Effector memory CD8-positive, alpha-beta T cell (primary cell): ENCODE measurements around the gene DGKD.

ENCODE experiments used
- ATAC-seq: fragments of 150-1000 bp; cut with Tn5 transposase; replicated peaks from 2 replicates; pipeline ENCODE4 v1.10.0; 2021; ENCODE audit warnings: mild to moderate bottlenecking, moderate library complexity
- DNase-seq, 3 experiments: peaks; one replicate each; pipeline ENCODE4 v3.0.0; 2021
- H3K27ac Mint-ChIP-seq, 2 donors: one replicate each; pipeline ENCODE4 v1.8.0; 2022; ENCODE audit warnings: mild to moderate bottlenecking in 2 of 2, mixed read lengths in 2 of 2, moderate library complexity in 2 of 2
- H3K27me3 Mint-ChIP-seq, 2 donors: one replicate each; pipeline ENCODE4 v1.8.0; 2022; ENCODE audit warnings: mixed read lengths in 2 of 2
- H3K36me3 Mint-ChIP-seq: one replicate; pipeline ENCODE4 v1.8.0; 2022; ENCODE audit warnings: mild to moderate bottlenecking, moderate library complexity, mixed read lengths; ENCODE audit not compliant: insufficient read depth
- H3K4me1 Mint-ChIP-seq, 2 donors: one replicate each; pipeline ENCODE4 v1.8.0; 2022; ENCODE audit warnings: low read depth in 2 of 2, mixed read lengths in 2 of 2
- H3K4me3 Mint-ChIP-seq, 2 donors: one replicate each; pipeline ENCODE4 v1.8.0; 2022; ENCODE audit warnings: mild to moderate bottlenecking in 2 of 2, mixed read lengths in 2 of 2, moderate library complexity in 2 of 2
- H3K9me3 Mint-ChIP-seq, 2 donors: one replicate each; pipeline ENCODE4 v1.8.0; 2022; ENCODE audit warnings: mixed read lengths in 2 of 2

Gene DGKD

GRCh38 chr2:233469261-233470010 is 115.1 kb downstream of the DGKD start:
- DNase-seq (no peak), ATAC-seq (no peak)
- H3K9me3 Mint-ChIP-seq: no peaks in the 10 kb centered on the region
- H3K4me1 Mint-ChIP-seq: peaks cover 0 to 2% of the 10 kb centered on the region in 2 donors
- H3K27me3 Mint-ChIP-seq: no peaks in the 10 kb centered on the region
- H3K36me3 Mint-ChIP-seq: peaks cover 51% of the 10 kb centered on the region
- H3K4me3 Mint-ChIP-seq: no peak overlapping the region
- H3K27ac Mint-ChIP-seq: peak overlapping the region; percentile 68 to 86

GRCh38 chr2:233470011-233470687 is 115.9 kb downstream of the DGKD start:
- Mint-ChIP-seq H3K36me3 (peaks cover 44% of the 10 kb centered on the region), H3K27me3 (no peaks in the 10 kb centered on the region), H3K4me3 (no peak overlapping the region), H3K4me1 (peaks cover 0 to 2% of the 10 kb centered on the region in 2 donors), H3K9me3 (no peaks in the 10 kb centered on the region), H3K27ac (peak overlapping the region; percentile 51 to 86)
- DNase-seq: no peak
- no peak for ATAC-seq

- no peaks in the 10 kb centered on the region for H3K27me3 Mint-ChIP-seq
- peaks cover 0 to 2% of the 10 kb centered on the region in 2 donors for H3K4me1 Mint-ChIP-seq
- H3K27ac Mint-ChIP-seq: peak overlapping the region in 1 of 2 donors; percentile 51
- H3K9me3 Mint-ChIP-seq: no peaks in the 10 kb centered on the region
- DNase-seq (no peak), ATAC-seq (no peak)
- no peak overlapping the region for H3K4me3 Mint-ChIP-seq
- peaks cover 41% of the 10 kb centered on the region for H3K36me3 Mint-ChIP-seq
Observed at GRCh38 chr2:233470839-233471238, 116.5 kb downstream of the DGKD start.

- no peak for DNase-seq
- H3K27ac Mint-ChIP-seq: no peak overlapping the region
- H3K4me3 Mint-ChIP-seq: no peak overlapping the region
- H3K27me3 Mint-ChIP-seq: no peaks in the 10 kb centered on the region
- no peaks in the 10 kb centered on the region for H3K9me3 Mint-ChIP-seq
- H3K4me1 Mint-ChIP-seq: no peaks in the 10 kb centered on the region
- peaks cover 36% of the 10 kb centered on the region for H3K36me3 Mint-ChIP-seq
- no peak for ATAC-seq
Observed at GRCh38 chr2:233471291-233472035, 117.2 kb downstream of the DGKD start.

- Mint-ChIP-seq H3K27me3 (no peaks in the 10 kb centered on the region), H3K27ac (peak overlapping the region in 1 of 2 donors; percentile 59), H3K36me3 (peaks cover 25% of the 10 kb centered on the region), H3K4me1 (no peaks in the 10 kb centered on the region), H3K4me3 (no peak overlapping the region), H3K9me3 (no peaks in the 10 kb centered on the region)
- ATAC-seq: no peak
- no peak for DNase-seq
Observed at GRCh38 chr2:233473386-233473791, 119.1 kb downstream of the DGKD start.

- Mint-ChIP-seq H3K27me3 (no peaks in the 10 kb centered on the region), H3K4me3 (no peak overlapping the region), H3K36me3 (peaks cover 20% of the 10 kb centered on the region), H3K27ac (no peak overlapping the region), H3K4me1 (no peaks in the 10 kb centered on the region), H3K9me3 (no peaks in the 10 kb centered on the region)
- ATAC-seq: no peak
- no peak for DNase-seq
Observed at GRCh38 chr2:233473878-233474277, 119.6 kb downstream of the DGKD start.

GRCh38 chr2:233474308-233475160 is 120.2 kb downstream of the DGKD start:
- H3K36me3 Mint-ChIP-seq: peaks cover 18% of the 10 kb centered on the region
- H3K4me3 Mint-ChIP-seq: no peak overlapping the region
- no peak for ATAC-seq
- no peaks in the 10 kb centered on the region for H3K4me1 Mint-ChIP-seq
- no peaks in the 10 kb centered on the region for H3K9me3 Mint-ChIP-seq
- no peak overlapping the region for H3K27ac Mint-ChIP-seq
- H3K27me3 Mint-ChIP-seq: no peaks in the 10 kb centered on the region
- no peak for DNase-seq

- Mint-ChIP-seq H3K36me3 (peaks cover 12% of the 10 kb centered on the region), H3K27ac (no peak overlapping the region), H3K27me3 (no peaks in the 10 kb centered on the region), H3K4me3 (no peak overlapping the region), H3K9me3 (no peaks in the 10 kb centered on the region), H3K4me1 (no peaks in the 10 kb centered on the region)
- DNase-seq (no peak), ATAC-seq (no peak)
Observed at GRCh38 chr2:233476063-233476410, 121.7 kb downstream of the DGKD start.

GRCh38 chr2:233476651-233477547 is 122.6 kb downstream of the DGKD start:
- peaks cover 11% of the 10 kb centered on the region for H3K36me3 Mint-ChIP-seq
- H3K27me3 Mint-ChIP-seq: no peaks in the 10 kb centered on the region
- DNase-seq (no peak), ATAC-seq (no peak)
- H3K9me3 Mint-ChIP-seq: no peaks in the 10 kb centered on the region
- H3K4me3 Mint-ChIP-seq: no peak overlapping the region
- no peaks in the 10 kb centered on the region for H3K4me1 Mint-ChIP-seq
- H3K27ac Mint-ChIP-seq: peak overlapping the region in 1 of 2 donors; percentile 28

- Mint-ChIP-seq H3K9me3 (no peaks in the 10 kb centered on the region), H3K4me3 (no peak overlapping the region), H3K36me3 (peaks cover 10% of the 10 kb centered on the region), H3K27ac (no peak overlapping the region), H3K4me1 (no peaks in the 10 kb centered on the region), H3K27me3 (no peaks in the 10 kb centered on the region)
- no peak for DNase-seq
- ATAC-seq: no peak
Observed at GRCh38 chr2:233477548-233478433, 123.5 kb downstream of the DGKD start.

GRCh38 chr2:233479616-233480489 is 125.6 kb downstream of the DGKD start:
- ATAC-seq (no peak), DNase-seq (no peak)
- no peaks in the 10 kb centered on the region for H3K4me1 Mint-ChIP-seq
- H3K9me3 Mint-ChIP-seq: no peaks in the 10 kb centered on the region
- no peak overlapping the region for H3K4me3 Mint-ChIP-seq
- no peaks in the 10 kb centered on the region for H3K27me3 Mint-ChIP-seq
- peak overlapping the region in 1 of 2 donors; percentile 69 for H3K27ac Mint-ChIP-seq
- H3K36me3 Mint-ChIP-seq: peaks cover 20% of the 10 kb centered on the region
